ENCODE results near the gene DPP6.

The DPP6 gene

GRCh38 chr7:154425271-154425670, 373.1 kb downstream of the DPP6 start:
- no peak overlapping the region for H3K4me3 ChIP-seq (ENCODE audit: low read depth, low read length)
- no peak for TF ChIP-seq CTCF (IDR thresholded peaks at IDR 0.05; ENCODE audit: low read depth, low read length, missing control alignments)
- DNase-seq (ENCODE audit: low read depth) = no peak

- no peak overlapping the region for H3K4me3 ChIP-seq (ENCODE audit: low read depth, low read length)
- no peak for TF ChIP-seq CTCF (IDR thresholded peaks at IDR 0.05; ENCODE audit: low read depth, low read length, missing control alignments)
- no peak for DNase-seq (ENCODE audit: low read depth)
Observed at GRCh38 chr7:154426778-154427177, 374.6 kb downstream of the DPP6 start.

DNA sequence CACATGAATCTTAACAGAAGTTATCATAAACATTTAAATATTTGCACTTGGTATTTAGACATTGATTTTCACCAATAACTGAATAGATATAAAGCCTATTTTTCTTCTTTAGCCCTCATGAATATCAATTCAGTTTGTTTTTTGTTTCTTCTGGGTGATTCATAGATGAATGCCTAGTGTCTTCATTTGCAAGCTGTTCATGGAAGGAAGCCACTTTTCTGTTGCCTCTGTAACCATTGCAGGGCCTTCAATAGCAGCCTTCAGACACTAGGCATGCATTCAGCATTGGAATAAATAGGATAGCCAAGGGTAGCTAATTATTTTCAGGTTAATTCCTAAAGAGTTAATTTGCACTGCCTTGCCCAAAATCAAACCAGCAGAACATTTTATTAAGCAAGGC, 375.3 kb downstream of the DPP6 start:
- H3K4me3 ChIP-seq (ENCODE audit: low read depth, low read length) = no peak overlapping the region
- DNase-seq (ENCODE audit: low read depth) = no peak
- TF ChIP-seq CTCF (IDR thresholded peaks at IDR 0.05; ENCODE audit: low read depth, low read length, missing control alignments) = no peak

DNA sequence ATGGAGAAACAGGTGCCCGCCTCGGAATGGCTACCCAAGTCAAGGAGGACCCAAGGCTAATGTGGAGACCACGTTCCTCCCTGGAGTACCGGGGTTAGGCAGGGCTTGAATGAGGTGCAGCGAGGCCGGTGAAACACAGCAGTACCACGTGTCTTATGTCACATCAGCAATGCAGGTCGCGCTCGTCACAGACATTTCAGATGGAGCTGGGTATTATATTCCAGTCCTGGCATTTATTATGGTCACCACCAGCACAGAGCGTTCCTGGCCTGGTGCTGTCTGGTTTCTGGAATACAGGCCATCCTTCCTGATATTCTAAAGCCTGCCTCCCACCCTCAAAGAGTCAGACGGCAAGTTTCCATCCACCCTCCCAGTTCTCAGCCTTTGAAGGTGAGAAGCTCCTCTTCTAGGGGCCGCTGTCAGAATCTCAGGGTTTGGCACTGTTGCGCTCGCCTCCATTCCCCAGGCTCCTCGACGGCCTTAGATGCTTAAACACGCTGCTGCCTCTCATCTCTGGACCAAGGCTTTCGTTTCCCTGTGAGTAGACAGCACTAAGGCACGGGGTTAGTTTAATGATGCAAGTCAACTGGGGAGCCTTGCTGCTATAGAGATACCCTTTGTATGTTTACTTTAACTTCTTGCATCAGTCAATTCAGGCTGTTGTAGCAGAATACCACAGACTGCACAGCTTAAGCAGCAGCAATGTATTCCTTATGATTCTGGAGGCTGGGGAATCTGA, 377.6 kb downstream of the DPP6 start:
- TF ChIP-seq CTCF (IDR thresholded peaks at IDR 0.05; ENCODE audit: low read depth, low read length, missing control alignments) = no peak
- no peak overlapping the region for H3K4me3 ChIP-seq (ENCODE audit: low read depth, low read length)
- no peak for DNase-seq (ENCODE audit: low read depth)

DNA sequence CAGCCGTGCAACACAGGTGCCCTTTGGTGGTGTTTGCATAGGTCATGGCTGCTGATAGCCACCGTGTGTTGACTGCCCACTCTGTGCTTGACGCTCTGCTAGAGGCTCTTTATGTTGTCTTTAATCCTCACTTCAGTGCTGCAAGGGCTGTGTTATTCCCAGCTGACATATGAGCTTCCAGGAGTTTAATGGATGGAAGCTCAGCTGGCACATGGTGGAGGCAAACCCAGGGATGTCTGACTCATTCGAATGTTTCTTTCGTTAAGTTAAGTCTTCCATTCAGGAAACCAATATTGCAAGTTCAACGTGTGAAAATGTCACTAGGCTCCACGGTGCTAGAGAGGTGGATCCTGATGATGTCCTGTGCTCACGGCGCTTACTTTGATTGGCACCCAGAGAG, 378.4 kb downstream of the DPP6 start:
- H3K4me3 ChIP-seq (ENCODE audit: low read depth, low read length) = no peak overlapping the region
- no peak for TF ChIP-seq CTCF (IDR thresholded peaks at IDR 0.05; ENCODE audit: low read depth, low read length, missing control alignments)
- DNase-seq (ENCODE audit: low read depth) = no peak

- H3K4me3 ChIP-seq (ENCODE audit: low read depth, low read length) = no peak overlapping the region
- DNase-seq (ENCODE audit: low read depth) = no peak
- TF ChIP-seq CTCF (IDR thresholded peaks at IDR 0.05; ENCODE audit: low read depth, low read length, missing control alignments) = no peak
Observed at GRCh38 chr7:154431045-154431444, 378.8 kb downstream of the DPP6 start.
